C4-2B (cell line): ENCODE measurements around the gene ASIC4.

Source experiments
- CTCF ChIP-seq: fragments of 450-650 bp; conservative IDR thresholded peaks from 2 replicates; pipeline ENCODE4 v1.5.1; 2017; ENCODE audit warnings: mild to moderate bottlenecking
- ZFX ChIP-seq: fragments of 450-650 bp; IDR thresholded peaks from 2 replicates; pipeline ENCODE4 v1.6.1; 2017

- TF ChIP-seq CTCF (no peak), ZFX (no peak)
Observed at GRCh38 chr2:219469186-219469724, 45.0 kb upstream of the ASIC4 start.
